Renal pelvis (tissue), 4 donors: Measurements from ENCODE around the gene CD19. TPM values are rescaled to one million over a fixed set of nuclear protein-coding genes. Genes with fewer than 3 reads are reported as not detected.
"Not testable (repeated sequence)": the region's sequence is repeated elsewhere in the genome, so short reads cannot be mapped to it uniquely, and the experiment has no call there.

Experiments
- DNase-seq: peaks from one replicate; pipeline ENCODE4 v3.0.0-alpha.2; 2013
- polyA plus RNA-seq, 3 donors: library from polyadenylated mRNA; unstranded; fragments of 120-200 nt; gene quantifications; one replicate each; pipeline ENCODE4 v1.2.1, GENCODE V29; 2013; ENCODE audit not compliant: insufficient read length in 3 of 3

CD19 gene
- polyA plus RNA-seq, 3 donors, result 3.8 to 5.0 (median 4.4) TPM

GRCh38 chr16:28905229-28905754, 26.5 kb upstream of the CD19 start:
- no peak for DNase-seq

- no peak for DNase-seq
Measured at GRCh38 chr16:28905800-28906372, 25.9 kb upstream of the CD19 start.

GRCh38 chr16:28910086-28911031, 21.4 kb upstream of the CD19 start:
- no peak for DNase-seq

- no peak for DNase-seq
Measured at GRCh38 chr16:28912558-28912957, 19.2 kb upstream of the CD19 start.

- no peak for DNase-seq
Measured at GRCh38 chr16:28913946-28914724, 17.6 kb upstream of the CD19 start.

- no peak for DNase-seq
Measured at GRCh38 chr16:28915181-28915580, 16.6 kb upstream of the CD19 start.

- no peak for DNase-seq
Measured at GRCh38 chr16:28917095-28917494, 14.7 kb upstream of the CD19 start.

GRCh38 chr16:28918698-28919097, 13.1 kb upstream of the CD19 start:
- no peak for DNase-seq

GRCh38 chr16:28923231-28923587, 8.6 kb upstream of the CD19 start:
- no peak for DNase-seq

GRCh38 chr16:28923652-28924398, 7.9 kb upstream of the CD19 start:
- DNase-seq, result no peak

GRCh38 chr16:28924399-28924761, 7.4 kb upstream of the CD19 start:
- DNase-seq, result no peak

- DNase-seq, result peak; percentile 91
Measured at GRCh38 chr16:28924762-28925385, 6.9 kb upstream of the CD19 start, which contains the start of gene RABEP2. Gene RABEP2, minus strand, starts transcription at chr16:28925238. Its CDS starts 75 bp downstream, at chr16:28925163.

GRCh38 chr16:28925386-28926228, 6.2 kb upstream of the CD19 start:
- DNase-seq, result peak; percentile 84

GRCh38 chr16:28926284-28926683, 5.5 kb upstream of the CD19 start:
- not testable (repeated sequence) for DNase-seq

GRCh38 chr16:28927815-28928214, 4.0 kb upstream of the CD19 start:
- DNase-seq, result no peak

- DNase-seq, result no peak
Measured at GRCh38 chr16:28930203-28930602, 1.6 kb upstream of the CD19 start.

- no peak for DNase-seq
Measured at GRCh38 chr16:28930652-28931051, 1.1 kb upstream of the CD19 start.

- no peak for DNase-seq
Measured at GRCh38 chr16:28932339-28933141, 769 bp downstream of the CD19 start.

- no peak for DNase-seq
Measured at GRCh38 chr16:28933171-28933570, 1.4 kb downstream of the CD19 start.
